Left cardiac atrium (tissue), 4 donors: Measurements from ENCODE around the gene NLRP12. TPM values are rescaled to one million over a fixed set of nuclear protein-coding genes. Genes with fewer than 3 reads are reported as not detected.
A peak's percentile ranks its signal among the peaks of the same experiment; 100 is the strongest.
"Not testable (repeated sequence)": the region's sequence is repeated elsewhere in the genome, so short reads cannot be mapped to it uniquely, and the experiment has no call there.

Experiments
- ATAC-seq, 2 donors: fragments of 200-7000 bp; cut with Tn5 transposase; one replicate each; pipeline ENCODE4 v1.9.1; 2020; ENCODE audit warnings: mild to moderate bottlenecking in 2 of 2, moderate library complexity in 2 of 2
- DNase-seq: peaks from one replicate; pipeline ENCODE4 v3.0.0-alpha.2; 2020
- intact Hi-C, 2 donors: fragments of 100-400 bp; cut with DNase I; formaldehyde crosslinking; loops; one replicate each; pipeline versions ENCODE4 v1.14.1 to v1.15.1; 2022 to 2023
- long read RNA-seq: library from polyadenylated mRNA; unstranded; transcript quantifications from one replicate; pipeline ENCODE4 v2.0.0, GENCODE V29; 2021
- total RNA-seq, 2 donors: library from RNA; stranded (reverse); fragmentation: NEBNext Ultra II Directional; extraction: Animal tissue kit (Norgen Biotek cat#: 25700); gene quantifications; one replicate each; pipeline ENCODE4 v1.2.1, GENCODE V29; 2021
- donor health status: DM: no; HTN: yes; CAD: no.
- donor health status: DM: no; HTN: yes; CAD: no; lungs with severe emphysema.
- donor health status: DM: yes; HTN: yes; CAD: no.
- donor health status: Dilated cardiomyopathy.

The NLRP12 gene
- total RNA-seq = under 1 TPM; 0.56 to 0.84 TPM
- long read RNA-seq = 0 reads

DNA sequence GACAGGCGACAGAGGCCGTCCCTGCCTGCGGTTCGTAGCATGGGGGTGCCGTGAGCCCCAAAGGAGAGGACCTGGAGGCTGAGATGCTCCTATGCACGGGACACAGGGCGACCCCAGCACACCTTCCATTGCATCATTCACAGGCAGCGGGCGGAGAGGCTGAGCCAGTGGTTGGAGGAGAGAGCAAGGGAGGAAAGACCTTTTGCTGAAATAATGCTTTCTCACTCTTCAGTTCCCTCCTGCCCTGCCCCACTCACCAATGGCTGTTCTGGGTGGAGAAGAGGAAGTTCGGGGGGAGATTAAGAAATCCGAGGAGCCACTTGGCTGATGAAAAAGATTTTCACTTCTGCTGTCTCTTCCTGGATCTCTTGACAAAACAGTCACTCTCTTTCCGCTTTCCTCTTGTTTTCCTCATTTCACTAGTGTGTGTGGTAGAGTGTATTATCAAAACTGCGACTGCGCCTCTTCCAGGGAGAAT lies at the start of gene NLRP12:
Gene NLRP12 (minus strand): TSS at position 181 of the 478 bp plus-strand sequence. CDS start 140 bp downstream, at position 41.
- ATAC-seq (peak; percentile 65 to 84), DNase-seq (no peak)
- intact Hi-C loops = no loop called here

- ATAC-seq (no peak), DNase-seq (no peak)
- intact Hi-C loops = no loop called here
Observed at GRCh38 chr19:53872762-53873161, 48.6 kb upstream of the NLRP12 start.

- ATAC-seq (no peak), DNase-seq (no peak)
- intact Hi-C loops = no loop called here
Observed at GRCh38 chr19:53871454-53871853, 47.3 kb upstream of the NLRP12 start.

GRCh38 chr19:53870485-53870844 lies 46.4 kb upstream of the NLRP12 start:
- no peak for DNase-seq
- ATAC-seq = no peak
- intact Hi-C loops = no loop called here

DNA sequence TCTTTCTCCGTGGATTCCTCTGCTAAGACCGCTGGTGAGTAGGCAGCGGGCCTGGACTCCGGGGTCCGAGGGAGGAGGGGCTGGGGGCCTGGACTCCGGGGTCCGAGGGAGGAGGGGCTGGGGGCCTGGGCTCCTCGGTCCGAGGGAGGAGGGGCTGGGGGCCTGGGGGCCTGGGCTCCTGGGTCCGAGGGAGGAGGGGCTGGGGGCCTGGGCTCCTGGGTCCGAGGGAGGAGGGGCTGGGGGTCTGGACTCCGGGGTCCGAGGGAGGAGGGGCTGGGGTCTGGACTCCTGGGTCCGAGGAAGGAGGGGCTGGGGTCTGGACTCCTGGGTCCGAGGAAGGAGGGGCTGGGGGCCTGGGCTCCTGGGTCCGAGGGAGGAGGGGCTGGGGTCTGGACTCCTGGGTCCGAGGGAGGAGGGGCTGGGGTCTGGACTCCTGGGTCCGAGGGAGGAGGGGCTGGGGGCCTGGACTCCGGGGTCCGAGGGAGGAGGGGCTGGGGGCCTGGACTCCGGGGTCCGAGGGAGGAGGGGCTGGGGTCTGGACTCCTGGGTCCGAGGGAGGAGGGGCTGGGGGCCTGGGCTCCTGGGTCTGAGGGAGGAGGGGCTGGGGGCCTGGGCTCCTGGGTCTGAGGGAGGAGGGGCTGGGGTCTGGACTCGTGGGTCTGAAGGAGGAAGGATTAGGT lies 45.8 kb upstream of the NLRP12 start:
- ATAC-seq, intact Hi-C loops, DNase-seq: not testable (repeated sequence)

- intact Hi-C loops = no loop called here
- DNase-seq (peak; percentile 95), ATAC-seq (peak; percentile 64 to 72)
Observed at GRCh38 chr19:53868892-53869804, 45.0 kb upstream of the NLRP12 start.

- intact Hi-C loops = no loop called here
- DNase-seq (peak; percentile 77), ATAC-seq (peak; percentile 21 to 36)
Observed at GRCh38 chr19:53868091-53868891, 44.2 kb upstream of the NLRP12 start.

DNA sequence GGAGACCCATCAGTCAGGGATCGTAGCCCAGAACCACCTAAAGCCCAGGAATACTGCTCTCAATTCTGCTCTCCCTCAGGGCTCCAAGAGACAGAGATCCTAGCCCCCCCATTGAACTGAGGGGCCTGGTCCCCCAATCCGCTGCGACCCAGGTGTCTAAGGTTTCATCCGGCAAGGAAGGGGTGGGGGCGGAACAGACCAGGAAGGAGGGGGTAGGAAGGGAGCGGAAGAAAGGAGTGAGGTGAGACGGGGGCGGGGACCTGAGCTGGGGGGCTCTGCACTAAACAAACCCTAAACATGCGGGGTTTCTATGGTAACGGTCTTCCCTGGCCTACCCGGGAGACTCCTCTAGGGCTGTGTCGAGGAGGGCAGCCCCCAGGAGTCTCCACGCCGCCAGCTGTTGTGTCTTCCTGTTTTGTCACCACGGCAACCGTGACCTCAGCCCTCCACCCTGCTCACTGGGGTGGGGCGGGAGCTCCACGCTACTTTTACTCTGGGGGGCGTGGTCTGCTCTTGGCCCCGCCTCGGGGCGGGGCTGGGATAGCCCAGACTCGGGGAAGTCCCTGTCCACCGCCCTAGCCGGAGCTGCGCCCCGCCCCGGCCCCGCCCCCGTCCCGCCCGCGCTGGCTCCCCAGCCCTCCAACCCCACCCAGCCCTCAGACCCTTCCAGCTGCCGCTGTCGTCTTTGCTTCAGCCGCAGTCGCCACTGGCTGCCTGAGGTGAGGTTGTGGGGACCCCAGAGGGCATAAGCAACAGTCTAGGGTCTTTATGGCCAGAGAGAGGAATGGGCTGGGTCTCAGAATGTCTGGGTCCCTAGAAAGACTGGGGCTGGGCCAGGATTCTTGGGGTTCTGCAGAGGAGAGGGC lies 43.3 kb upstream of the NLRP12 start, which contains the start of gene MYADM:
Gene MYADM (plus strand): TSS at position 659 of the 866 bp plus-strand sequence. CDS start 5,647 bp downstream, outside the sequence.
- DNase-seq (peak; percentile 99), ATAC-seq (peak; percentile 80 to 86)
- intact Hi-C loops = no loop called here

DNA sequence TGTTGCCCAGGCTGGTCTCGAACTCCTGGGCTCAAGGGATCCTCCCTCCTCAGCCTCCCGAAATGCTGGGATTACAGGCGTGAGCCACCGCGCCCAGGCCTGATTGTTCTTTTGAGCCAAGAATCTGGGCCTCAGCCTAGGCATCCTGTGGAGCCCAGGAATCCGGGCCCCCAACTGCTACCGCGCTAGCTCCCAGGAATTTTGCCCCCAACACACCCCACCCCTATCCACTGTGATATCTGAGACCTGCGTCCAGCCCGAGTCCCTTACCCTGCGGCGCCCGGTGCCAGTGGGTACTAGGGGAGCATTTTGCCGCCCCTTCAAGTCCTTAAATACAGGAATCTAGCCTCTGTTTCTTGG lies 42.7 kb upstream of the NLRP12 start:
- peak; percentile 35 for DNase-seq

GRCh38 chr19:53865918-53866864 lies 42.1 kb upstream of the NLRP12 start:
- peak; percentile 25 to 45 for ATAC-seq
- DNase-seq = peak; percentile 87
- intact Hi-C loops = no loop called here

More for the DNA sequence above, 42.7 kb upstream of the NLRP12 start:
- intact Hi-C loops = no loop called here
- no peak for ATAC-seq

DNA sequence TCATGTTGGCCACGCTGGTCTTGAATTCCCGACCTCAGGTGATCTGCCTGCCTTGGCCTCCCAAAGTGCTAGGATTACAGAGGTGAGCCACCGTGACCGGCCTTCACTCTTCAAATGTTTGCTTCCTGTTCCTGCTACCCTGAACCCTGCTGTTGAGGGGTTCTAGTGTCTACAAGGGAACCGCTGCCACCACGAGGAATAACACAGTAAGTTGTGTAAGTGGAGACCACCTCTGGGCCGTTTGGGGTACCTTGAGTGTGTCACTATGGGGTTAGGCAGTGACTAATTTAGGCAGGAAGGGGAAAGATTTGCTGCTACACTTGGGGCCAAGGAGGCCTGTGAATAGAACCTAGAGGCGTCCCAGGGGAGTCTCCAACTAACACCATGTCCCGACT lies 41.4 kb upstream of the NLRP12 start:
- intact Hi-C loops = no loop called here
- no peak for DNase-seq
- no peak for ATAC-seq

DNA sequence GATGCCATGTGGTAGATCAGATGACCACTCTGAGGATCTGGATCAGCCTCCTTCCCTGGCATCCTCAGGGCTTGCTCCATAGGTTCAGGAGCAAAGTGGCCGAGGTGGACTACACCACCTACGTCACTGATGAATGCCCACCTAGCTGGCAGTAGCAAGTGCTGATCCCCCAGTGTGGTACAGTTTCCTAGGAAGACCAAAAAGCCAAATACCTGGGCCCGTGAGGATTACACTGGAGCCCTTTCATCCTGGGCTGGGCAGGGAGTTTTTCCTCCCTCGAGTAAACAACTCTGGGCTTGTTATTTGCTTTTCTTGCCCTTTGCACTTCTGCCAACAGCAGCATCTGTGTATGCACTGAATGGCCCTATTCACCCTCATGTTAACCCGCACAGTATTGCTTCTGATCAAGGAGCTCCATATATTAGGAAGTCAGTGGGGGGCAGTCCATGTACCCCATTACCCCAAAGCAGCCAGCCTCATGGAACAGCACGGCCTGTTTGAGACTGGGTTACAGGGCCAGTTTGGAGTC lies 40.3 kb upstream of the NLRP12 start:
- DNase-seq = no peak
- intact Hi-C loops = no loop called here

GRCh38 chr19:53853707-53854106 lies 29.6 kb upstream of the NLRP12 start:
- no peak for DNase-seq
- intact Hi-C loops = no loop called here
- no peak for ATAC-seq

More for the DNA sequence above, 40.3 kb upstream of the NLRP12 start:
- ATAC-seq = no peak

DNA sequence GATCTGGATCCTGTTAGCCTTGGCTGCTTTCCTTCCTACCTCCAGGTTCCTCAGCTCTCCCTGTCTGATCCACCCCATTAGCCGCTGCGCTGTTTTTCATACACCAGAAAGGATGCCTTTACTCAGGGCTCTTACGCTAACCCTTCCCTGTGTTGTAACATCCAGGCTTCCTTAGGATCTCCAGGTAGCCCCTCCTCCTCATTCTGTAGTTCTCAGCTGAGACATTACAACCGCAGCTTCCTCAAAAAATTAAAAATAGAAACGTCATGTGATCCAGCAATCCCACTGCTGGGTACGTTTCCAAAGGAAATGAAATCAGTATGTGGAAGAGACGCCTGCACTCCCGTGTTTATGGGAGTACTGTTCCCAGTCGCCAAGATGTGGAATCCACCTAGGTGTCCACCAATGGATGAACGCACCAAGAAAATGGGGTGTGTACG lies 25.1 kb upstream of the NLRP12 start:
- intact Hi-C loops = loop anchor here in 1 of 2 donors (10.0 kb wide), 1 partner anchor 56 kb away; the partner anchor contains the start of gene CACNG7
- peak; percentile 38 for DNase-seq
- peak; percentile 41 to 75 for ATAC-seq

GRCh38 chr19:53847555-53847954 lies 23.4 kb upstream of the NLRP12 start:
- ATAC-seq (no peak), DNase-seq (no peak)
- intact Hi-C loops = loop anchor here in 1 of 2 donors (10.0 kb wide), 1 partner anchor 57 kb away; the partner anchor contains the start of gene CACNG7

DNA sequence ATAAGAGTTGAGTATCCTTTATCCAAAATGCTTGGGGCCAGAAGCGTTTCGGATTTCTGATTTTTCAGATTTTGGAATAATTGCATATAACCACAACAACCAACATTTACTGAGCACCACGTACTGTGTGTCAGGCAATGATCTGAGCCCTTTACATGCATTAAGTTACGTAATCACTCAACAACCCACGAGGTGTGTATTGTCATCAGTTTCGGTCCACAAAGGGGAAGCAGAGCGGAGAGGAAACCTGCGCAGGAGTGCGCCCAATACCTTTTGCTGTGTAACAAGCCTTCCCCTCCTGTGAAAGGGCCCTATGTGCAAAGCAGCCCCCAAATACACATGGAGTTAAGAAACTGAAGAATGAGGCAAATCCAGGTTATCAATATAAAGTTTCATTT lies 20.7 kb upstream of the NLRP12 start:
- no peak for DNase-seq
- no peak for ATAC-seq
- intact Hi-C loops = loop anchor here (5.0 to 10.0 kb wide), 2 partner anchors 60 to 177 kb away; partner anchors contain the start of gene CACNG7 (in 1 of the 2)
